Measurements from ENCODE around the gene SLC5A2.
"Not testable (repeated sequence)": the region's sequence is repeated elsewhere in the genome, so short reads cannot be mapped to it uniquely, and the experiment has no call there.

SLC5A2 gene

GRCh38 chr16:31539762-31540161 lies 56.8 kb downstream of the SLC5A2 start:
- not testable (repeated sequence) for H3K4me1 ChIP-seq (ENCODE audit: control insufficient read depth, low read depth, low read length); H3K9ac ChIP-seq (ENCODE audit: low read length); H3K27ac ChIP-seq (ENCODE audit: low read length); H3K36me3 ChIP-seq (ENCODE audit: control insufficient read depth, low read depth, low read length); H3K9me3 ChIP-seq (ENCODE audit: control insufficient read depth, low read depth, low read length); H3K4me3 ChIP-seq (ENCODE audit: low read length); H3K27me3 ChIP-seq (ENCODE audit: control insufficient read depth, insufficient read depth, low read length)
